HL-60/S4 treated with phorbol 12-myristate 13-acetate at 8.2 ng/mL for 4 days and 3 days (cell line): Measurements from ENCODE around the gene DCC.

Source experiments
- in situ Hi-C: fragments of 300-500 bp; cut with MboI; formaldehyde crosslinking; loops from 2 replicates; pipeline ENCODE4 v1.15.0; 2022; ENCODE audit warnings: low sequenced_read_pairs

Gene DCC

DNA sequence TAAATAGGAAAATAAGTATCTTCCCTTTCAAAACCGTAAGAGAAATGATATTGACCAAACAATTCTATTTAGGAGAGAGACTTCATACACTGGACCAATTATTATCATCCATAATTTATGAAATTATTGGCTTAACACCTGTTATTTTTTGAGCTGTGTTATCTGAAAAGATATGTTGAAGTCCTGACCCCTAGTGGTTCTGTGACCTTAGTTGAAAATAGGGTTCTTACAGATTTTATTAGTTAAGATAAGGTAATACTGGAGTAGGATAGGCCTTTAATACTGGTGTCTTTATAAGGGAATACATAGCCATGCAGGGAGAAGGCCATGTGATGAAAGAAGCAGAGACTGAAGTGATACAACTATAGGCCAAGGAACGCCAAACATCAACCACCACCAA lies 659.6 kb downstream of the DCC start:
- in situ Hi-C loops: no loop called here

DNA sequence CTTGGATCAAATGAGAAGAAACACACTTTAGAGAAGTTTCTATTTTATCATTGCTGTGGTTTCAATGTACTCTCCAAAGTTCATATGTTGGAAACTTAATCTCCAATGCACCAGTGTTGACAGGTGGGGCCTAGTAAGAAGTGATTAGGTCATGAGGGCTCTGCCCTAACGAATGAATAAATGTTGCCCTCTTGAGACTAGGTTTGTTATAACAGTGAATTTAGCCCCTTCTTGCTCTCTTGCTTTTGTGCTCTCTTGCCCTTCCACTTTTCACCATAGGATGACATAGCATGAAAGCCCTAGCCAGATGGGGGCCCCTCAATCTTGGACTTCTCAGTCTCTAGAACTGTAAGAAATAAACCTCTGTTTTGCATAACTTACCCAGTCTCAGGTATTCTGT lies 664.8 kb downstream of the DCC start:
- in situ Hi-C loops: no loop called here

DNA sequence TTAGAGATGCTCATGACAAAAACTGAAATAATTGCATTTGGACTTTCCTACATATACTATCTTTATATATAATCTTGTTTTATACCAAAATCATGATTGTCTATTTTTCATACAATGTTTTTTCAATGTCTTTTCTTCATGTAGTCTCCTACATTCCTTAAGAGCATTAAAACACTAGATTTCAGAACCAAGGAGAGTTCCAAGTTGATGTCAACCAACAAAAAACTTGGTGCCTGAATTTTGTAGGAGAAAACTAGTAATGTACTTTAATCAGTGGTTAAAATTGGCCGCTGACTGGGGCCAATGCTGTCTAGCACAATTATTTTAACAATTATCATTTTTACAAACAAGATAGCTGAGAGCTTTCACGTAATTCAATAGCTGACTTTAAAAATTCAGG lies 678.8 kb downstream of the DCC start:
- in situ Hi-C loops: no loop called here

DNA sequence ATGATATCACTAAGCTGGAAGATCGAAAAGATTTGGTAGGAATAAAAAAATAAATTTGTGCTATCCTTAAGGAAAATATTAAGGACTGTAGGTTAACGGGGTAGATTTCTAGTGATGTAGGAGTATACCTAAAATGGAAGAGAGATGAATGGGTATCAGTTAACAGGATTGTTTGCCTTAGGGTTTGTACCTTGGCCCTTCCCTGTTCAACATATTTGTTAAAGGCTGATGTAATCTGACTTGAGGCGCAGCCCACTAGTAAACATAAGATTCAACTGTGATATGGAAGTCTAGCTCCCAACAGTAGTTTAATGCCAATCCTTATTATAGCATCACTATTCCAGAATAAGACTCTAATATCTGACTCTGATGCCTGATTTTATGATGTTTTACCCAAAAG lies 685.2 kb downstream of the DCC start:
- in situ Hi-C loops: no loop called here

DNA sequence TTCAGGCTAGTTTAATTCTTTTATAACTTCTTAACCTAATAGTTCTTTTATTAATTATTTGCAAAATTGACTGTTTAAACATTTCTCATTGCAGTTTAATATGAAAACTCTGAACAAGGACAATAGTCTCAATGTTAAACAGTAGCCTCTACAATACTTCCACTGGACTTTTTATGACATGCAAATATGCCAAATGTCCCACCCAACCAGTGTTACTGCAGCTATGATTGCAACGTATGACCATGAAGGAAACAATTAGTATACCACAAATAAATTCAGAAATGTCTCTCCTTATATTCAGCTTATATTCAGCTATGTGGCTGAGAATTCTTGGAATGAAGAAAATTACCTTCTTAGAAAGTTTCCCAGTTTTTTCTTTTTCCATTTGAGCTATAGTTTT lies 688.6 kb downstream of the DCC start:
- in situ Hi-C loops: no loop called here

DNA sequence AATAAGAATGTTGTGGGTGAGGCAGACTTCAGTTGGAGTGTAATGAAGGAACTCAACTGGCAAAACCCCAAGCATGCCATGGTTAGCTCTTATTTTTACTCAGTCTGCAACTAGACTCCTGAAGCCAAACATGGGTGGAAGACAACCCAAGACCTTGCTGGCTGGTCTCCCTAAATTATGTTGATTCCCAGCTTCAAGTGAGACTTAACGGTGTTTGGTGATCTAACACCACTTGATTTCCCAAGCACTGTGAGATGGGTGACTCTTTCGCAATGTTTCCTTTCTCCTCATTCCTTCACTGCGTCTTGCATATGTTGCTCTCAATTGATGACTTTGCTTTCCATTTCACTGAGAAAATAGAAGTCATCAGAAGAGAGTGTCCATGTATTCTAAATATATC lies 693.1 kb downstream of the DCC start:
- in situ Hi-C loops: no loop called here

DNA sequence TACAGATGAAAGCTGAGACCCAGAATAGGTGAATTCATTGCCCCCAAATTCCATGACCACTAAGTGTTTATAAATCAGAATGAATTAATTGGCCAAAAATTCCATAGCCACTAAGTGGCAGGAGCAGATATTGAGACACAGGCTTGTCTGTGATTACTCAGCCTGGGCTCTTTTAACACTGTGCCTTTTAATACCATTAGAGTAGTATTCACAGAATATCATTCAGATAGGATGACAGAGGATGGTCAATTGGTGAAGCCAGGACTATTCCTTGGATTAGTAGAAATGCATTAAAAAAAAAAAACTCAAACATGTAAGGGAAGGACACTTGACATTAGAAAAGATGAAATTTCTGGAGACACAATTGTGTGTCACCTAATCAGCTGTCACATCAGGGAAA lies 698.6 kb downstream of the DCC start:
- in situ Hi-C loops: no loop called here

DNA sequence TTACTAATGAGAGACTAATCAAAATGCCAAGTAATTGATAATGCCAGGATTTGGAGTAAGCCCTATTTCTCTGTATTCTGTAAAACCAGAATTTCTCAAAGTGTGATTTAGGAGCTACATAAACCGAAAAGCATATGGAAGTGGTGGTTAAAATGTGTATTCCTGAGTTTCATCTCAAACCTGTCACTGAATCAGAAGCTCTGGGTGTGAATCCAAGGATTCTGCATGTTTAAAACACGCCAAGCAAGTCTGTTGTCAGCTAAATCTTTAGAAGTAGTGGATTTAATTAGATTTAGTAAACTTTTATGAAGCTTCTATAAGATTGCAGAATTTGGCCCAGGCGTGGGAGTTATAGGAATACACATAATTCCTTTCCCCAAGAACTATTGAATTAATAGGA lies 700.3 kb downstream of the DCC start:
- in situ Hi-C loops: no loop called here

DNA sequence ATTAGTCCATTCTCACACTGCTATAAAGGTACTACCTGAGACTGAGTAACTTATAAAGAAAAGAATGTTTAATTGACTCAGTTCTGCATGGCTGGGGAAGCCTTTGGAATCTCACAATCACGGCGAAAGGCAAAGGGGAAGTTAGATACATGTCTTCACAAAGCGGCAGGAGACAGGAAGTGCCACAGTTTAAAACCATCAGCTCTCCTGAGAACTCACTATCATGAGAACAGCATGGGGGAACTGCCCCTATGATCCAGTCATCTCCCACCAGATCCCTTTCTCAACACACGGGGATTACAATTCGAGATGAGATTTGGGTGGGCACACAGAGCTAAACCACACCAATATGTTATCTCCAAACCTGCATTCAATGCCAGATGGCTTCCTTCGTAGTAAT lies 716.1 kb downstream of the DCC start:
- in situ Hi-C loops: no loop called here

DNA sequence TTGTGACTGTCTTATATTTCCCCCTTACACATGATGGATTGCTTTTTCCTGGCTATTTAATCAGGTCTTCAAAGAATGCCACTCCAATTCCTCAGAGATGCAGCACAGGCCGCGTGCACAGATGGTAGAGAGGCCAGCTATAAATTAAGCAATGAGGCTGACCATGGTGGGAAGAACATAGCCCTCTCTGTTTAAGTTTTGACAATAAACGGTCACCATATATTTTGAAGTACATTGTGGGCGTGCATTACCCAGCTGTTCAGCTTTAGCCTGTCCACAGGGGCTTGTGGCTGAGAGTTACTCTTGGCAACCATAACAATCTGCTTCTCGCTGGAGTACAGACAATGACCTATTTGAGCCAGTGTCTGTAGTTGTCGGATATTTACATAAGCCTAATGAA lies 730.8 kb downstream of the DCC start:
- in situ Hi-C loops: no loop called here

DNA sequence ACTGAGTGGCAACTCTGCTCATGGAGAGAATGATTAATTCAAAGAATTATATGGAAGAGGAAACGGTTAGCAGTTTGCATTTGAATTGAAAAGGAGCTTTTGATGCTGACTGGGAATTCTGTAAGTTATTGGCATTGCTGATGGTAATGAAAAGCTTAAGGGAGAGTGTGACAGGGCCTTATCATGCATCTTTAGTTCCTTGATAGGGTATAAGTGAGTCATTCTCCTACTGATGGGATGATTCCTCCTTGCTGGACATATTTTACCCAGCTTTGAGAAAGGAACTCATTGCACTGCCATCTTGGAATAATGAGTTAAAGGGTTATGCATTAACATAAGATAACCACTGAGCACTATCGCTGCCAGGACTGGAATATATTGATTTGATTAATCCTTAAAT lies 740.7 kb downstream of the DCC start:
- in situ Hi-C loops: no loop called here

DNA sequence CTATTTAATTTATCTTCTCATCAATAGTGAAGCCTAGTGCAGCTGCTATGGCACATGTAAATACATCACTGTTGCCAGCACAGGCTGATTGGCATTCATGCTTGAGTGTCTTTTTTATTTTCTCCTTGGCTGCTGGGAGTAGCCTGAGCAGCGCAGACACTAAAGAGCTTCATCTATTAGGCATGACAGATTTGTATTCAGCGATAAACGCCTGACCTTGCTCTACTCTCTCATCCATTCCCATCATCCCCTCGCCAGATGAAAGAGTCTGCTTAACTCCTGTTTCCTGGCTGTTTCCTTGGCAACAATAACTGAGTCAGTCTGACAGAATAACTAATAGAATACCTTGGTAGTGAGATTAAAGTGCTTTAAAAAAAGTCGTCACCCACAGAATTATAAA lies 753.6 kb downstream of the DCC start:
- in situ Hi-C loops: no loop called here

DNA sequence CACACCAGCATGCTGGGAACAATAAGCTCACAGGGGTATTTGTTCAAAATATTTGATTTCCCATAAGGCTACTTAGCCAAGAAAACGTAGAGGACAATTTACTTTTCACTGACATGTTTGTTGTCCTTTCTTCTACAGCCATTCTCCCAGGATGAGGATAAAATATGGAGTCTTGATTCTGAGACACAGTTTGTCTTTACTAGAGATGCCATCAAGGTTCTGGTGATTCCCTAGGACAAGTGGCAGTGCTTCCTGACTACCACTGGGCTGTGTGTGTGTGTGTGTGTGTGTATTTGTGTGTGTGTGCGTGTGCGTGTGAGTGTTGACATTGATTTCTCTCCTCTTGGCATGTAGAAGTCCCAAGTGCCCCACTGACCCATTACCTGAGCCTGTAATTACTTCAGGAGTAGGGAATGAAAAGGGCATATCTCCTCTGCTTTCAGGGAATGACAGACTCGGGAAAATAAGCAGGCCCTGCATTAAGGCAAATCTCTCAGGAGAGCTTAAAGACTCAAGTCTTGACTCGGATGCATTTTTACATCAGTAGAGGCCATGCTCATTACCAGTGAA lies 761.6 kb downstream of the DCC start:
- in situ Hi-C loops: no loop called here

DNA sequence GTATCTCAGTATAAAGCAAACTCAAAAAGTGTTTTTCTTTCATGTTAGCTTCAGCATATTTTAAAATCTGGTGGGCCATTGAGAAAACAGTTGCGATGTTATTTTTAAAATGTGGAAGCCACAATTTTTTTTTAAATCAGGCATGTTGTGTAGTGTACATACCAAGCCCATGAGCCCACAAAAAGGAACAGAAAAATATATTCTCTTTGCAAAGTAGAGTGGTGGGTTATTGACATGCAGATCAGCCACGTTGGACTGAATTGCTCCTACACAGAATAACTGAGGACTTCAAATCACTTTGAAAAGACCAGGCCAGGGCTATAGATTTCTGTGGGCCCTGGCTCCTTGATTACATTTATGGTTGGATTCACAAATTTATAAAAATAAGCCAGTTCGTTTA lies 774.4 kb downstream of the DCC start:
- in situ Hi-C loops: no loop called here

DNA sequence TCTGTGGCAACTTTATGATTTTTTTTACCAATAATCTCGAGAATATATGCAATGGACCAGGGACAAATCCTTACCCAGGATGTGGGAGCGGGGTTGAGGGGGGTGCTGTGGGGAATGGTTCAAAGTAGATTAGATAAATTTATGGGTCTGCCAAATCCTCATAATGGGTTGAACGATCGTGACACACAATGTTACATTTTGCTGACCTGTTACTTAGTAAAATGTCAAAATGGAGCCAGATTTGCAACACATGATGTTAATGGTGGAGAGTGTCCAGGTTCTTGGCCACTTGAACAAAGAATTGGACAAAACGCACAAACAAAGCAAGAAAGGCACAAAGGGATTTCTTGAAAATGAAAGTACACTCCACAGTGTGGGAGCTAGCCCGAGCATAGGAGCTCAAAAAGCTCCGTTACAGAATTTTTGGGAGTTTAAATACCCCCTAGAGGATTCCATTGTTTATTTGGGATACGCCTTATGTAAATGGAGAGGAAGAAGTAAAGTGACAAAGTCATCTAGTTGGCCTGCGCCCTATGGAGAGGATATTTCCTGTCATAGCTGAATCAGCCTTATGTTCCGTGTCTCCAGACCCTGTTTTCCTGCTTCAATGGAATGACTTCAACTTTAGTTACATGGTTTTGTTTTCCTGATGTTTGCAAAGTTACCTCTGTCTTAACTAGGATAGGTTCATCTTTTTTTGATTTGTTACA lies 776.0 kb downstream of the DCC start:
- in situ Hi-C loops: no loop called here

DNA sequence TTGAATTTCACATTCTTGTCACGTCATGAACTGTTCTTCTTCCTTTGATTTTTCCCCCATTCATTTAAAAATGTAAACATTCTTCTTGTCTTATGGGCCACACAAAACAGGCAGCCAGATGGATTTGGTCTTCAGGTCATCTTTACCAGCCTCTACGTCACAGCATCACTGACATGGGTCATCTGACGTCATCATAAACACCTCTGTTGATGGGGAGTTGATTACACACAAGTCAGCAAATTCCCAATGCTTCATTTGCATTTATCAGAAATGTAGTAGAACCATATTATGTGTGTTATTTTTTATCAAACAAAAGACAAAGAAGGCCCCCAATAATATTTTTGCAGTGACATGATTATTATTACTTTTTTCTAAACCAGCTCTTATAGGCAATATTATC lies 777.9 kb downstream of the DCC start:
- in situ Hi-C loops: no loop called here

DNA sequence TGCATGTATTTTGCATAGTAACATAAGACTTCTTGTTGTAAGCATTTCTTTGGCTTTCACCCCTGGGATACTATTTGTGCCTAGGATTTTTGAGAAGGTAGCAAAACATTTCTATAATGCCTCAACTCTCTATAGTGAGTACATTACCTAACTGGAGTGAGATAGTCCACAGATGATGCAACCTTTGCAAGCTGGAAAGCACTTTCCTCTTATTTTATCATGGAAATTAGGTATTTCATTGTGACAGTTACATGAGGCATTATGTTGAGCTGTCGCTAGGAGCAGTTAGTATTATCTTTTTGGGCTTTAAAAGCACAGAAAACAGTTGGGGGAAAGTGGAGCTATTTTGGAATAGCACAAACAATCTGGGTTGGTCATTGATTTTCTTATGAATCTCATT lies 786.2 kb downstream of the DCC start:
- in situ Hi-C loops: no loop called here

DNA sequence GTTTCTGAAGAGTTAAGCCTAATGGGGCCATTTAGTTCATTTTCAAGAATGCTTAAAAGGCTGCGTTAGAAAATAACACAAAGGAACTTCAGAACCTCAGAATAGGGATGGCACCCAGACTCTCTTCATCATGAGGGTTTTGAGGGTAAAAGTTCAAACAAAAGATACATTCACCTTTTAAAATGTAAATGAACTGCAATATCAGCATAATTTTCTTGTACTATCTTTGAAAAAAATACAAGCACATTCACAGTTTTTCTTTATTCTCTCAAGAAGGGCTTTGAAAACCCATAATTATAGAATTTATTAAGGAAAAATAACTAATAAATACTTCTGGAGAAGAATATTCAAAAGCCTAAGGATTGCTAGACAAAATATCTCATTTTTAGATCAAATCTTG lies 791.0 kb downstream of the DCC start:
- in situ Hi-C loops: no loop called here

DNA sequence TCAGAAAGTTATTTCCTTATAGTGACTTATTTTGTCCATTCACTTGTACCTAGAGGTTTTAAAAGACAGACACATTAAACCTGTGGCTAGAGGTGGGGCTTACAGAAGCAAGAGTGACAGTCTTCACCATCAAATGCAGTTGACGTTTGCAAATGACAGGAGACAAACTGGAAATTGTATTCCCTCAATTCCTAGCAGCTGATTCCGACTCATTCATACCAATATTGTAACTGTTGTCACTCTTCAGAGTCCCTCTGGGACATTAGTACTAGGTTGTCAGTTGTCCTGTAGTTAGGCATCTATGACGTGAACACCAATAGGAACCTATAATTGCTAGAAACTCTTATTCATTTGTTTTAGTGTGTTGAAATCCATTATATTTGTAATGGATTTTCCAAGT lies 794.7 kb downstream of the DCC start:
- in situ Hi-C loops: no loop called here

DNA sequence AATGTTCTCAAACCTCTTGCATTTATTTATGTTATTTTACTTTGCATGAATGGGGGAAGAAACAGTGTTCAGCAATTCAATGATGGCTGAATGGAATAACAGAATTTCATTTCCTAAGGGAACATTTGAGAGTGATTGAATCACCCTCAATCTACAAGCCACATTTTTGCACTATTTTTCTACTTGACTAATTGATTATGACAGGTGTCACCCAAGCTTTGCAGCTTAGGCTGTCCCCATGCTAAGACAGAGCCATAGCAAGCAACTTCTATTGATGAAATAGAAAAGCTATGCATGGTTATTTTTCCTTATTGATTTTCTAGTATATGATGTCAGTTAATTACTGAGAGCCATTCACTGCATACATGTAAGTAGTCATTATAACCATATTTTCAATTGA lies 795.7 kb downstream of the DCC start:
- in situ Hi-C loops: no loop called here

DNA sequence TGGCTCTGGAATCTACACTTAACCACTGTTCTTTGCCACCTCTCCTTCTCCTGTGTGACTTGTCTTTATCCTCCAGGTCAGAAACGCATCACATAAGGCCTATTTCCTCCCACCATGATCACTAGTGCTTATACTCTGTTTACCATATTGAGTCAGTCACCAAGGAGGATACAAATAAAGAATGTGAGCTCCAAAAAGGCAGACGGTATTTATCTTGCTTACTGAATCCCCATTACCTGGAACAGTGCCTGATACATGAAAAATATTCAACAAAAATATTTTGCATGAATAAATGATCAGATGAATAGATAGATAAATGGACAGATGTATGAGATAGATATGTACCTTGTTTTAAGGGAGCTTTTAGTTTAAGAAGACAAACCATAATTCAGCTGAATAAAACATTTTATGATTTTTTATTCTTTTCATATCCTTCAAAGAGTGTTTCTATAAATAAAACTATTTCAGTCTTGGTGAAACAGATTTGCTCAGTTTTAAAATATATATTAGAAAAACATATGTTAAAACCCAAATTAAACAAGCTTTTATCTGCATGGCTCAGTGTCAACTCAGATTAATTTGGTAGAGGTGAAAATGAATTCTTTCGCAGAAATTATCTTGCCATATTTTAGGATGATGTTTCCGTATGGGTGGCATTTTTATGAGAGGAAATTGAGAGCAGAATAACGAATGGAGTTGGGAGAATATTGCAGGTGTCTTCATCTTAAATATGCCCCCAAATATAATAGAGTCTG lies 799.9 kb downstream of the DCC start:
- in situ Hi-C loops: no loop called here

DNA sequence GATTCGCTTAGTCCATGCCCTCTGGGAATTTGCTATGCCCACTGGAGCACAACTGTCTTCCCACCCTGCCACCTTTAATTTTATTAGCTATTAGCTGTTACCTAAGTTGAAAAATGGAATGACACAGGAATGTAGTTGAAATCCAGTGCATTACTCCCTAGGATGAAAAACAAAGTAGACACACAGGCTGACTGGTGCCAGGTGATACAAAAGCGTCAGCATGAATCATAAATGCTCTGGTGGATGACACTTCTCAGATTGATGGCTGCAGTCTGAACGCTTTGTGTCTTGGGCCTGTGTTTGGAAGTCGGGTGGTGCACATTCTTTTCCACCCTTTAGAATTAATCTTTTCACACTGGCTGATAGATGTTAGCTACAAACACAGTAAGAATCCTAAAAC lies 802.0 kb downstream of the DCC start:
- in situ Hi-C loops: no loop called here

DNA sequence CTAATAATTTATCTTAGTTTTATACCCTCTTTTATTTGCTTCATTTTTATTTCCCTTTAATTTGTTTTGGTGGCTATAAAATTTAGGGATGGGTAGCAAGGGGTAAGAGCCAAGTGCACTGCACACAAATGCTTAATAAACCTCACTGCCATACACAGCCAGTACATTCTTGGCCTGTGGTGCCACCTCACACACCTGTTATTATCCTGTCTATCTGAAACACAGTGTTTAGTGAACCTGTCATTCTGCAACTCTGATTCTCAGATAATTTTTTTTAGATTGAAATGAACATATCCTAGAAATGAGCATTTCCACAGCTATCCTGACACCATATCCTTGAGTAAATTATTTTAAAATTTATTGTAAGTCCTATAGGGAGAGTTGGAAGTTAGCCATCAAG lies 807.5 kb downstream of the DCC start:
- in situ Hi-C loops: no loop called here
